OCI-LY1 (cell line): ENCODE results near the gene USF1.

Experiments used
- H2AFZ ChIP-seq: fragments of 200-600 bp; sonication (generic), shearing (Covaris generic); 2 replicates; pipeline ENCODE4 v1.6.0; 2014; ENCODE audit warnings: antibody characterized with exemption, mild to moderate bottlenecking, low read length
- H3F3A ChIP-seq: fragments of 200-600 bp; sonication (generic), shearing (Covaris generic); 2 replicates; pipeline ENCODE4 v1.6.0; 2014; ENCODE audit warnings: mild to moderate bottlenecking, antibody characterized with exemption, low read length, moderate library complexity; ENCODE audit not compliant: insufficient read depth
- H3K27ac ChIP-seq: fragments of 200-600 bp; sonication (generic); 2 replicates; pipeline ENCODE4 v1.5.1; 2014; ENCODE audit warnings: low read length, mixed run types, mild to moderate bottlenecking, low read depth; ENCODE audit not compliant: poor library complexity, severe bottlenecking
- H3K27me3 ChIP-seq: fragments of 200-600 bp; sonication (generic); 2 replicates; pipeline ENCODE4 v1.6.0; 2014; ENCODE audit warnings: antibody characterized with exemption, mild to moderate bottlenecking, low read length, moderate library complexity; ENCODE audit not compliant: insufficient read depth
- H3K36me3 ChIP-seq: fragments of 200-600 bp; sonication (generic); 2 replicates; pipeline ENCODE4 v1.6.1; 2014; ENCODE audit warnings: mild to moderate bottlenecking, antibody characterized with exemption, low read length, moderate library complexity, mixed read lengths; ENCODE audit not compliant: insufficient read depth
- H3K4me1 ChIP-seq: fragments of 200-600 bp; sonication (generic); 2 replicates; pipeline ENCODE4 v1.5.1; 2014; ENCODE audit warnings: mild to moderate bottlenecking, low read length, moderate library complexity; ENCODE audit not compliant: insufficient read depth, severe bottlenecking
- H3K4me2 ChIP-seq: fragments of 200-600 bp; sonication (generic), shearing (Covaris generic); 2 replicates; pipeline ENCODE4 v1.6.1; 2014; ENCODE audit warnings: low read length
- H3K4me3 ChIP-seq: fragments of 200-600 bp; sonication (generic); 2 replicates; pipeline ENCODE4 v1.5.1; 2014; ENCODE audit warnings: low read length, low read depth, mild to moderate bottlenecking, mixed read lengths; ENCODE audit not compliant: poor library complexity, severe bottlenecking
- H3K79me2 ChIP-seq: fragments of 200-600 bp; shearing (Covaris generic); 2 replicates; pipeline ENCODE4 v1.6.1; 2016; ENCODE audit warnings: mixed run types, low read length, mixed read lengths; ENCODE audit not compliant: insufficient read depth
- H3K9ac ChIP-seq: fragments of 200-600 bp; sonication (generic), shearing (Covaris generic); 2 replicates; pipeline ENCODE4 v1.6.1; 2014; ENCODE audit warnings: mild to moderate bottlenecking, low read length, mixed read lengths
- H3K9me2 ChIP-seq: fragments of 200-600 bp; sonication (generic), shearing (Covaris generic); 2 replicates; pipeline ENCODE4 v1.6.1; 2014; ENCODE audit warnings: low read depth, mild to moderate bottlenecking, low read length, mixed read lengths
- H3K9me3 ChIP-seq: fragments of 200-600 bp; shearing (Covaris generic); 2 replicates; pipeline ENCODE4 v1.6.1; 2014; ENCODE audit warnings: low read length, mixed read lengths
- H4K20me1 ChIP-seq: fragments of 200-600 bp; sonication (generic), shearing (Covaris generic); 2 replicates; pipeline ENCODE4 v1.6.0; 2016; ENCODE audit warnings: mild to moderate bottlenecking, low read length; ENCODE audit not compliant: insufficient read depth
- EZH2 ChIP-seq: fragments of 200-600 bp; sonication (generic), shearing (Covaris generic); IDR thresholded peaks from 2 replicates; pipeline ENCODE4 v1.8.0; 2017; ENCODE audit warnings: borderline replicate concordance, mixed run types, mild to moderate bottlenecking, antibody characterized with exemption, low read length, moderate library complexity, mixed read lengths
- TF ChIP-seq, protein P1 (sequence below): fragments of 200-600 bp; sonication (generic), shearing (Covaris generic); IDR thresholded peaks from 2 replicates; pipeline ENCODE4 v1.5.1; 2017; ENCODE audit warnings: mild to moderate bottlenecking, antibody characterized with exemption, low read length, moderate library complexity, mixed read lengths

Gene USF1

GRCh38 chr1:161074676-161075368 is 29.0 kb upstream of the USF1 start:
- Histone ChIP-seq H3K9me3 (peaks cover 3% of the 10 kb centered on the region; the same call in 1 of the 2 replicates), H4K20me1 (no peaks in the 10 kb centered on the region), H3K4me1 (peaks cover 5% of the 10 kb centered on the region), H3K36me3 (no peaks in the 10 kb centered on the region), H3K27me3 (no peaks in the 10 kb centered on the region; the same call in 1 of the 2 replicates), H3K27ac (no peak overlapping the region), H3F3A (no peaks in the 10 kb centered on the region), H3K9me2 (no peaks in the 10 kb centered on the region), H3K4me3 (no peak overlapping the region), H3K9ac (no peak overlapping the region), H2AFZ (no peak overlapping the region), H3K79me2 (no peaks in the 10 kb centered on the region), H3K4me2 (no peak overlapping the region)
- no peak for TF ChIP-seq EZH2
- TF ChIP-seq, protein P1, sequence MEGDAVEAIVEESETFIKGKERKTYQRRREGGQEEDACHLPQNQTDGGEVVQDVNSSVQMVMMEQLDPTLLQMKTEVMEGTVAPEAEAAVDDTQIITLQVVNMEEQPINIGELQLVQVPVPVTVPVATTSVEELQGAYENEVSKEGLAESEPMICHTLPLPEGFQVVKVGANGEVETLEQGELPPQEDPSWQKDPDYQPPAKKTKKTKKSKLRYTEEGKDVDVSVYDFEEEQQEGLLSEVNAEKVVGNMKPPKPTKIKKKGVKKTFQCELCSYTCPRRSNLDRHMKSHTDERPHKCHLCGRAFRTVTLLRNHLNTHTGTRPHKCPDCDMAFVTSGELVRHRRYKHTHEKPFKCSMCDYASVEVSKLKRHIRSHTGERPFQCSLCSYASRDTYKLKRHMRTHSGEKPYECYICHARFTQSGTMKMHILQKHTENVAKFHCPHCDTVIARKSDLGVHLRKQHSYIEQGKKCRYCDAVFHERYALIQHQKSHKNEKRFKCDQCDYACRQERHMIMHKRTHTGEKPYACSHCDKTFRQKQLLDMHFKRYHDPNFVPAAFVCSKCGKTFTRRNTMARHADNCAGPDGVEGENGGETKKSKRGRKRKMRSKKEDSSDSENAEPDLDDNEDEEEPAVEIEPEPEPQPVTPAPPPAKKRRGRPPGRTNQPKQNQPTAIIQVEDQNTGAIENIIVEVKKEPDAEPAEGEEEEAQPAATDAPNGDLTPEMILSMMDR, result no peak

DNA sequence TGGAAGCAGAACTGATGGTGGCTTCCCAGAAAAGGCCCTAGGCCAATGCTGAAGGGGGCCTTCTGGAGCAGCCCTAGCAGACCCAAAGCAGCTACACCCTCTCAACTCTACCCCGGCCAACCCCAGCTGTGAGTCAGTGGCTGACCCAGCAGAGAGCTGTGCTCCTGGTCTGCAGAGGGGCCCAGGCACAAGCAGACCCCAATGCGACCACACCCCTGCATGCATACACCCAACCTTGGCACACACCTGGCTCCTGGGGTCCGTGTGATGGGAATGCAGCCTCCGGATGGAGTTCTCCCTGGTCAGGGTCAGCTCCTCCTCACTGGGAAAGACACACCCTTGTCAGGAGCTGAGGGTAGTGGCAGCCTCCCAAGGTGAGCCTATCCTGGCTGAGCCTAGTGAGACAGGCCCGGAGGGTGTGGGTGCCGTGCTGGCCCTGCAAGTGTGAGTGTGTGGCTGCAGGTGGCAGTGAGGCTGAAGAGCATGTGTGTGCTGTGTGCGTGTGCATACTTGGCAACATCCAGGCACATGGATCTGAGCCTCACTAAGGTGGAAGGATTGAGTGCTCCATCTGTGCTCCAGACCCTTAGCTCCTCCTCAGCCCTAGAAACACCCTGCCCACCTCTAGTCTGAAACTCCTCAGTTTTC is 27.8 kb upstream of the USF1 start:
- H3K4me3 ChIP-seq, result no peak overlapping the region
- no peak overlapping the region for H3K27ac ChIP-seq
- no peaks in the 10 kb centered on the region for H3K9me2 ChIP-seq
- H2AFZ ChIP-seq, result no peak overlapping the region
- TF ChIP-seq, protein P1, result peak; percentile 30; the same call in 1 of the 2 replicates
- TF ChIP-seq EZH2, result no peak
- H3K9ac ChIP-seq, result no peak overlapping the region
- no peaks in the 10 kb centered on the region for H3K36me3 ChIP-seq
- peaks cover 3% of the 10 kb centered on the region; the same call in 1 of the 2 replicates for H3K9me3 ChIP-seq
- no peaks in the 10 kb centered on the region for H3F3A ChIP-seq
- peaks cover 8% of the 10 kb centered on the region for H3K4me1 ChIP-seq
- H3K4me2 ChIP-seq, result no peak overlapping the region
- H4K20me1 ChIP-seq, result no peaks in the 10 kb centered on the region
- H3K79me2 ChIP-seq, result 0 out of 2 replicates have a peak, but pooled peaks cover 7% of the 10 kb centered on the region
- H3K27me3 ChIP-seq, result no peaks in the 10 kb centered on the region; the same call in 1 of the 2 replicates

- no peaks in the 10 kb centered on the region for H3F3A ChIP-seq
- no peak overlapping the region for H3K27ac ChIP-seq
- H3K27me3 ChIP-seq, result no peaks in the 10 kb centered on the region; the same call in 1 of the 2 replicates
- no peak overlapping the region for H3K9ac ChIP-seq
- 0 out of 2 replicates have a peak, but pooled peaks cover 13% of the 10 kb centered on the region for H3K79me2 ChIP-seq
- peaks cover 3% of the 10 kb centered on the region; the same call in 1 of the 2 replicates for H3K9me3 ChIP-seq
- H2AFZ ChIP-seq, result no peak overlapping the region
- no peaks in the 10 kb centered on the region for H4K20me1 ChIP-seq
- H3K36me3 ChIP-seq, result no peaks in the 10 kb centered on the region
- H3K4me3 ChIP-seq, result no peak overlapping the region
- H3K9me2 ChIP-seq, result no peaks in the 10 kb centered on the region
- H3K4me1 ChIP-seq, result peaks cover 15% of the 10 kb centered on the region
- TF ChIP-seq, protein P1, result no peak
- no peak for TF ChIP-seq EZH2
- no peak overlapping the region for H3K4me2 ChIP-seq
These were observed 27.1 kb upstream of the USF1 start for GRCh38 chr1:161072751-161073449.
